K562 (cell line): ENCODE data around the gene DYNC1H1. TPM values are rescaled to one million over a fixed set of nuclear protein-coding genes. Genes with fewer than 3 reads are reported as not detected.

Experiments used
- ATAC-seq: fragments of 200-7000 bp; cut with Tn5 transposase; 3 replicates; pipeline ENCODE4 v1.9.1; 2020; ENCODE audit warnings: moderate library complexity
- BruUV-seq: library from RNA; stranded (reverse); fragments of 400-500 nt; replicated peaks from 2 replicates; lab custom pipeline; 2021; lab: Mats Ljungman, UMichigan
- CTCF ChIA-PET: fragments of 300-600 bp; formaldehyde crosslinking; extraction: SDS; loops from one replicate; lab custom pipeline; 2021; ENCODE audit warnings: low intra/inter-chr PET ratio; lab: Yijun Ruan, JAX
- POLR2A ChIA-PET: fragments of 300-600, 350-650 bp; sonication (Branson Sonifier 250); formaldehyde crosslinking; extraction: SDS; loops from one replicate; lab custom pipeline; 2021; ENCODE audit warnings: antibody characterized with exemption, inconsistent platforms; lab: Yijun Ruan, JAX
- DNase-seq, 4 experiments: peaks; one replicate each; pipeline versions ENCODE4 v3.0.0 to v3.0.0-alpha.2; 2011 to 2018; ENCODE audit warnings: low spot score in 3 of 4, mixed read lengths in 3 of 4; ENCODE audit errors: extremely low read depth in 1 of 4
- FAIRE-seq: peaks from 2 replicates; lab custom pipeline; 2011; peaks lifted over from hg19 to GRCh38; lab: Jason Lieb, UNC
- H2AFZ ChIP-seq: 2 replicates; pipeline ENCODE4 v1.6.0; 2011; ENCODE audit warnings: low read depth, low read length, control low read depth, inconsistent platforms
- H3K27ac ChIP-seq: fragments of 200-600 bp; 3 replicates; pipeline ENCODE4 v1.8.0; 2011; ENCODE audit warnings: low read depth, mild to moderate bottlenecking, control low read depth, inconsistent platforms, low read length, moderate library complexity, mixed read lengths; ENCODE audit errors: extremely low read depth
- H3K27me3 ChIP-seq, 2 experiments: fragments of 300-600 bp in 1 of 2; 2 replicates in 1 of 2; 3 replicates in 1 of 2; pipeline versions ENCODE4 v1.6.0 to v1.8.0; 2011; ENCODE audit warnings: inconsistent platforms in 2 of 2, low read length in 2 of 2, mild to moderate bottlenecking in 1 of 2, mixed read lengths in 1 of 2, moderate library complexity in 1 of 2; ENCODE audit not compliant: control insufficient read depth in 2 of 2, insufficient read depth in 2 of 2
- H3K36me3 ChIP-seq: fragments of 300-600 bp; 3 replicates; pipeline ENCODE4 v1.8.0; 2011; ENCODE audit warnings: mild to moderate bottlenecking, low read length, inconsistent platforms; ENCODE audit not compliant: control insufficient read depth, insufficient read depth
- H3K4me1 ChIP-seq, 2 experiments: fragments of 200-600 bp in 1 of 2; replicated peaks in 1 of 2; 2 replicates in 1 of 2; 3 replicates in 1 of 2; pipeline versions ENCODE4 v1.5.1 to v1.8.0; 2011; ENCODE audit warnings: inconsistent platforms in 2 of 2, low read length in 2 of 2, mild to moderate bottlenecking in 1 of 2, mixed read lengths in 1 of 2, moderate library complexity in 1 of 2; ENCODE audit not compliant: control insufficient read depth in 2 of 2, insufficient read depth in 2 of 2
- H3K4me2 ChIP-seq: 2 replicates; pipeline ENCODE4 v1.6.1; 2011; ENCODE audit warnings: low read length, control low read depth, inconsistent platforms, mixed read lengths; ENCODE audit not compliant: insufficient read depth
- H3K4me3 ChIP-seq: fragments of 200-600 bp; sonication (generic), shearing (Covaris generic); 2 replicates; pipeline ENCODE4 v1.5.1; 2016; ENCODE audit warnings: control low read depth, inconsistent platforms
- H3K79me2 ChIP-seq: fragments of 200-600 bp; 3 replicates; pipeline ENCODE4 v1.8.0; 2011; ENCODE audit warnings: low read length, inconsistent platforms; ENCODE audit not compliant: control insufficient read depth, insufficient read depth
- H3K9ac ChIP-seq, 2 experiments: 2 replicates each; pipeline versions ENCODE4 v1.6.0 to v1.6.1; 2011; ENCODE audit warnings: low read depth in 2 of 2, low read length in 2 of 2, control low read depth in 1 of 2, inconsistent platforms in 1 of 2, mild to moderate bottlenecking in 1 of 2, mixed read lengths in 1 of 2; ENCODE audit not compliant: insufficient read depth in 1 of 2
- H3K9me1 ChIP-seq: one replicate; pipeline ENCODE4 v1.6.0; 2011; ENCODE audit warnings: inconsistent platforms, mild to moderate bottlenecking, low read length, moderate library complexity; ENCODE audit not compliant: control insufficient read depth, insufficient read depth
- H3K9me3 ChIP-seq: replicated peaks from 2 replicates; pipeline ENCODE4 v1.5.1; 2011; ENCODE audit warnings: low read depth, low read length, inconsistent platforms; ENCODE audit not compliant: control insufficient read depth, insufficient read depth
- H4K20me1 ChIP-seq: replicated peaks from 2 replicates; pipeline ENCODE4 v1.6.1; 2011; ENCODE audit warnings: low read length, inconsistent platforms, mixed read lengths; ENCODE audit not compliant: control insufficient read depth, insufficient read depth
- CC2D1A ChIP-seq: fragments of 450-650 bp; IDR thresholded peaks from 2 replicates; pipeline ENCODE4 v1.6.1; 2017; ENCODE audit warnings: mild to moderate bottlenecking
- CHD7 ChIP-seq: fragments of 200-600 bp; sonication (generic); IDR thresholded peaks from one replicate; pipeline ENCODE4 v1.6.1; 2012; ENCODE audit warnings: mild to moderate bottlenecking, low read depth, low read length, inconsistent platforms
- EHMT2 ChIP-seq: fragments of 450-650 bp; IDR thresholded peaks from 2 replicates; pipeline ENCODE4 v1.6.1; 2018; ENCODE audit warnings: antibody characterized with exemption
- MAZ ChIP-seq, 2 experiments: fragments of 450-650 bp in 1 of 2; sonication (generic) in 1 of 2; formaldehyde crosslinking; IDR thresholded peaks in 1 of 2; conservative IDR thresholded peaks in 1 of 2; 2 replicates each; pipeline versions ENCODE4 v1.4.0 to v1.5.0; 2020; ENCODE audit warnings: mild to moderate bottlenecking in 1 of 2, missing genetic modification reagents in 1 of 2
- MECOM ChIP-seq: fragments of 250-450 bp; sonication (Bioruptor Pico); IDR thresholded peaks from 2 replicates; pipeline ENCODE4 v1.8.0; 2022; ENCODE audit warnings: inconsistent platforms
- POLR2AphosphoS5 ChIP-seq: IDR thresholded peaks from 2 replicates; pipeline ENCODE4 v1.6.1; 2011; ENCODE audit warnings: mild to moderate bottlenecking, low read depth, low read length, moderate library complexity; ENCODE audit not compliant: control insufficient read depth, insufficient read depth
- ZFP91 ChIP-seq: sonication (generic); formaldehyde crosslinking; IDR thresholded peaks from 2 replicates; pipeline ENCODE4 v1.8.0; 2022; ENCODE audit warnings: mild to moderate bottlenecking, missing genetic modification reagents
- WGBS: fragments of 100-300 bp; shearing (Covaris generic); methylation state at CpG from one replicate; pipeline ENCODE4 v1.1.6; 2016; ENCODE audit warnings: low coverage, mixed read lengths; ENCODE audit not compliant: insufficient coverage; ENCODE audit errors: missing lambda C conversion rate; 5-methylcytosine and 5-hydroxymethylcytosine counted together
- in situ Hi-C: fragments of 300-500 bp; cut with MboI; formaldehyde crosslinking; loops from 4 replicates; pipeline ENCODE4 v1.15.0; 2018; ENCODE audit warnings: inconsistent platforms, mixed read lengths
- intact Hi-C: fragments of 100-400 bp; cut with micrococcal nuclease; formaldehyde crosslinking; loops from 2 replicates; pipeline ENCODE4 v1.14.2; 2022
- polyA plus RNA-seq, 8 experiments: library from polyadenylated mRNA; depleted of rRNA in 4 of 8; stranded (reverse) in 5 of 8; unstranded in 3 of 8; fragments of >200 nt; fragmentation: Nextera tagmentation in 2 of 8; fragmentation: Illumina TruSeq in 1 of 8; extraction: Ambion mirVana in 2 of 8; extraction: Trizol in 1 of 8; gene quantifications; 2 replicates each; pipeline versions ENCODE4 v1.2.1 to v1.2.3, GENCODE V29; 2011 to 2014; ENCODE audit warnings: inconsistent platforms in 1 of 8, missing spikeins in 1 of 8
- total RNA-seq, 7 experiments: library from RNA; depleted of rRNA in 6 of 7; stranded (reverse); fragments of >200 nt in 6 of 7; fragmentation: Illumina TruSeq in 2 of 7; extraction: Trizol in 2 of 7; gene quantifications; 2 replicates each; pipeline versions ENCODE4 v1.2.1 to v1.2.3, GENCODE V29; 2011 to 2021; ENCODE audit warnings: low replicate concordance in 1 of 7

DYNC1H1 gene
- total and polyA plus RNA-seq, 9 of the 15 experiments (the other 6 are each of a cell fraction or from before 2014, with no cell fraction given) = 31.9 to 335 (median 115) TPM

GRCh38 chr14:101977311-101978071 is 13.1 kb downstream of the DYNC1H1 start:
- intact Hi-C loops (no loop called here), in situ Hi-C loops (no loop called here)
- H3K27me3 ChIP-seq = no peaks in the 10 kb centered on the region
- H3K36me3 ChIP-seq = peaks cover 78% of the 10 kb centered on the region
- TF ChIP-seq EHMT2 (no peak), CHD7 (no peak), MECOM (no peak), POLR2AphosphoS5 (no peak), MAZ (CRISPR knock-in tag; conservative IDR thresholded peaks at IDR 0.05 in 1 of 2, IDR thresholded peaks at IDR 0.05 in 1 of 2) (no peak), CC2D1A (no peak), ZFP91 (no peak)
- FAIRE-seq (no peak), DNase-seq (no peak), ATAC-seq (no peak)
- H3K4me1 ChIP-seq = peaks cover 0 to 3% of the 10 kb centered on the region in 2 experiments; a peak in 3 of 5 replicates
- H3K27ac ChIP-seq = no peak overlapping the region
- H2AFZ ChIP-seq = no peak overlapping the region
- no peak overlapping the region for H3K4me2 ChIP-seq
- H3K9me3 ChIP-seq = no peaks in the 10 kb centered on the region
- H3K9ac ChIP-seq = no peak overlapping the region
- 0 out of 2 replicates have a peak, but pooled peaks cover 2% of the 10 kb centered on the region for H4K20me1 ChIP-seq
- ChIA-PET POLR2A (no interaction called here), CTCF (no interaction called here)
- peaks cover 38% of the 10 kb centered on the region for H3K79me2 ChIP-seq
- no peak overlapping the region for H3K4me3 ChIP-seq
- 93% methylated on average over 6 of the region's 6 CpGs for WGBS
- no peaks in the 10 kb centered on the region for H3K9me1 ChIP-seq
- no TSS peak for BruUV-seq
